Measurements from ENCODE around the gene FGD6. TPM values are rescaled to one million over a fixed set of nuclear protein-coding genes. Genes with fewer than 3 reads are reported as not detected.

The FGD6 gene
- total RNA-seq, 1 donor from 2014 or later = 42.1 TPM

DNA sequence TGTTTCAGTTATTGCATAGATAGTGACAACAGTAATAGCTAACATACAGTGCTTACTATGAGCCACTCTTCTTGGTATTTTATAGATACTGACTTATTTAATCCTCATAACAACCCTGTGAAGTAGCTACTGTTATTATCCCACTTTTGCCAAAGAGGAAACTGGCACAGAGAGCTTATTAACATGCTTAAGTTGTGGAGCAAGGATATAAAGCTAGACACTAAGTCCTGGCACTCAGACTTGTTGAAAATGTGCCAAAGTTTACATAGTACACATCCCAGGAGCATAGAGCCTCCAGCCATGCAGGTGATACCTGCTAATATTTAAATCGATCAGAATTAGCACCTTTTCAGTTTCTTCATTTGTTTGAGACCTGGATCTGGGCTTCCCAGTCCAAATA, 42.1 kb upstream of the FGD6 start:
- Mint-ChIP-seq H3K36me3 (ENCODE audit: unreplicated experiment) (no peaks in the 10 kb centered on the region), H3K4me3 (ENCODE audit: unreplicated experiment) (no peak overlapping the region), H3K27ac (ENCODE audit: unreplicated experiment) (no peak overlapping the region), H3K4me1 (ENCODE audit: low read depth, unreplicated experiment) (no peaks in the 10 kb centered on the region), H3K9me3 (ENCODE audit: unreplicated experiment) (peaks cover 2% of the 10 kb centered on the region), H3K27me3 (ENCODE audit: unreplicated experiment) (no peaks in the 10 kb centered on the region)
- TF ChIP-seq, protein P1, sequence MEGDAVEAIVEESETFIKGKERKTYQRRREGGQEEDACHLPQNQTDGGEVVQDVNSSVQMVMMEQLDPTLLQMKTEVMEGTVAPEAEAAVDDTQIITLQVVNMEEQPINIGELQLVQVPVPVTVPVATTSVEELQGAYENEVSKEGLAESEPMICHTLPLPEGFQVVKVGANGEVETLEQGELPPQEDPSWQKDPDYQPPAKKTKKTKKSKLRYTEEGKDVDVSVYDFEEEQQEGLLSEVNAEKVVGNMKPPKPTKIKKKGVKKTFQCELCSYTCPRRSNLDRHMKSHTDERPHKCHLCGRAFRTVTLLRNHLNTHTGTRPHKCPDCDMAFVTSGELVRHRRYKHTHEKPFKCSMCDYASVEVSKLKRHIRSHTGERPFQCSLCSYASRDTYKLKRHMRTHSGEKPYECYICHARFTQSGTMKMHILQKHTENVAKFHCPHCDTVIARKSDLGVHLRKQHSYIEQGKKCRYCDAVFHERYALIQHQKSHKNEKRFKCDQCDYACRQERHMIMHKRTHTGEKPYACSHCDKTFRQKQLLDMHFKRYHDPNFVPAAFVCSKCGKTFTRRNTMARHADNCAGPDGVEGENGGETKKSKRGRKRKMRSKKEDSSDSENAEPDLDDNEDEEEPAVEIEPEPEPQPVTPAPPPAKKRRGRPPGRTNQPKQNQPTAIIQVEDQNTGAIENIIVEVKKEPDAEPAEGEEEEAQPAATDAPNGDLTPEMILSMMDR (IDR thresholded peaks at IDR 0.05; ENCODE audit: partially characterized antibody, unreplicated experiment) = no peak
- DNase-seq = no peak

GRCh38 chr12:95258803-95259202, 41.5 kb upstream of the FGD6 start:
- Mint-ChIP-seq H3K4me3 (ENCODE audit: unreplicated experiment) (no peak overlapping the region), H3K27me3 (ENCODE audit: unreplicated experiment) (no peaks in the 10 kb centered on the region), H3K27ac (ENCODE audit: unreplicated experiment) (no peak overlapping the region), H3K4me1 (ENCODE audit: low read depth, unreplicated experiment) (no peaks in the 10 kb centered on the region), H3K36me3 (ENCODE audit: unreplicated experiment) (no peaks in the 10 kb centered on the region), H3K9me3 (ENCODE audit: unreplicated experiment) (peaks cover 2% of the 10 kb centered on the region)
- TF ChIP-seq, protein P1 (IDR thresholded peaks at IDR 0.05; ENCODE audit: partially characterized antibody, unreplicated experiment) = no peak
- no peak for DNase-seq

GRCh38 chr12:95258151-95258550, 40.9 kb upstream of the FGD6 start:
- no peaks in the 10 kb centered on the region for H3K36me3 Mint-ChIP-seq (ENCODE audit: unreplicated experiment)
- no peak overlapping the region for H3K27ac Mint-ChIP-seq (ENCODE audit: unreplicated experiment)
- H3K4me3 Mint-ChIP-seq (ENCODE audit: unreplicated experiment) = no peak overlapping the region
- H3K9me3 Mint-ChIP-seq (ENCODE audit: unreplicated experiment) = peaks cover 2% of the 10 kb centered on the region
- no peaks in the 10 kb centered on the region for H3K27me3 Mint-ChIP-seq (ENCODE audit: unreplicated experiment)
- TF ChIP-seq, protein P1 (IDR thresholded peaks at IDR 0.05; ENCODE audit: partially characterized antibody, unreplicated experiment) = no peak
- no peak for DNase-seq
- H3K4me1 Mint-ChIP-seq (ENCODE audit: low read depth, unreplicated experiment) = no peaks in the 10 kb centered on the region

DNA sequence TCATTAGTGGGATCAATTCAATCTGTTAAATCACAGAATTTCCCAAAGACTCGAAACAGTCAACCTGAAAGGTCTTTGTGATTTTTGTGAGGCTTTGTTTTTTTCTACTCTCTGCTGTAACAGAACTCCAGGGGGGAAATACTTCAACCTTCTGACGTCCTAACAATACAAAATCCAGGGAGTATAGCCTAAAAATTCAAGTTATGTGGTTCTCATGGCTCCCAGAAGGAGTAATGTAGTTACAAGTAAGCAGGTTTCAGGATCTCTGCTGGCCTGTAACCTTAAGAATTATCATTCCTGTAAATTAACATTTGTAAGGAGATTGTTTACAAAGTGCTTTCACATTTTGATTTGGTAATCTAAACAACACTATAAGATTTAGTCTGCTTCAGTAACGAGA, 40.3 kb upstream of the FGD6 start:
- no peak for DNase-seq
- Mint-ChIP-seq H3K4me3 (ENCODE audit: unreplicated experiment) (no peak overlapping the region), H3K9me3 (ENCODE audit: unreplicated experiment) (peaks cover 2% of the 10 kb centered on the region), H3K36me3 (ENCODE audit: unreplicated experiment) (no peaks in the 10 kb centered on the region), H3K27me3 (ENCODE audit: unreplicated experiment) (no peaks in the 10 kb centered on the region), H3K27ac (ENCODE audit: unreplicated experiment) (no peak overlapping the region), H3K4me1 (ENCODE audit: low read depth, unreplicated experiment) (no peaks in the 10 kb centered on the region)
- TF ChIP-seq, protein P1 (IDR thresholded peaks at IDR 0.05; ENCODE audit: partially characterized antibody, unreplicated experiment) = no peak

GRCh38 chr12:95253386-95253785, 36.1 kb upstream of the FGD6 start:
- Mint-ChIP-seq H3K36me3 (ENCODE audit: unreplicated experiment) (no peaks in the 10 kb centered on the region), H3K4me3 (ENCODE audit: unreplicated experiment) (no peak overlapping the region), H3K9me3 (ENCODE audit: unreplicated experiment) (peaks cover 2% of the 10 kb centered on the region), H3K27me3 (ENCODE audit: unreplicated experiment) (no peaks in the 10 kb centered on the region), H3K27ac (ENCODE audit: unreplicated experiment) (no peak overlapping the region), H3K4me1 (ENCODE audit: low read depth, unreplicated experiment) (peaks cover 9% of the 10 kb centered on the region)
- no peak for DNase-seq
- TF ChIP-seq, protein P1 (IDR thresholded peaks at IDR 0.05; ENCODE audit: partially characterized antibody, unreplicated experiment) = no peak

All from glutamatergic neuron (in vitro differentiated cells).